ENCODE results near the gene VSIG10.

GRCh38 chr12:118055144-118055557 lies 48.7 kb downstream of the VSIG10 start:
- TF ChIP-seq REST (IDR thresholded peaks at IDR 0.05; ENCODE audit: insufficient read depth in 1 of 2, low read depth in 2 of 2, low read length in 1 of 2) (no peak), CTCF (IDR thresholded peaks at IDR 0.05) (peak; percentile 88), TCF7L2 (IDR thresholded peaks at IDR 0.05; ENCODE audit: low read depth, low read length) (no peak), POLR2AphosphoS5 (IDR thresholded peaks at IDR 0.05; ENCODE audit: low read depth, low read length) (peak; percentile 25; the same call in 1 of the 2 replicates), SIN3A (IDR thresholded peaks at IDR 0.05; ENCODE audit: borderline replicate concordance, insufficient read depth, low read depth, low read length) (no peak)

Data from Panc1 (cell line).